Measurements from ENCODE around the gene LAMA2. TPM values are rescaled to one million over a fixed set of nuclear protein-coding genes. Genes with fewer than 3 reads are reported as not detected.

LAMA2 gene
- total RNA-seq, 4 donors from 2014 or later = 1.7 to 112 (median 19.6) TPM

DNA sequence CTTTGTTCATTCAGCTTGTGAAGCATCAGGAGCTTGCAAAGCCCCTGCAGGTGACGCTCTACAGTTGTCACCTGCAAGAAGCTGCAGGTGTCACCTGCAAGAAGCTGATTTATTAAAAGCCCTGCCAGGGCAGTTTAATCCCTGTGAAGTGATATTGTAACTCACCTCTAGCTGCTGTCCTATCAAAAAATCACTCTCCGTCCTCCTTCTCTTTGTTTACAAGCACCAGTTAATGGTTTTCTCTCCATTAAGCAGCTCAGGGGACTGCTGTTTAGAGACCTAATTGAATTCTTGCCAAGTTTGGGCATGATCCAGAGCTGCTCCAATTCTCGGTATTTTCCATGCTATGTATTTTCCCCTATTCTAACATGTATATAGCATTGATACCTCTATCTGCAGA, 481.1 kb downstream of the LAMA2 start:
- no peak for TF ChIP-seq POLR2A (IDR thresholded peaks at IDR 0.05)
- TF ChIP-seq, protein P1, sequence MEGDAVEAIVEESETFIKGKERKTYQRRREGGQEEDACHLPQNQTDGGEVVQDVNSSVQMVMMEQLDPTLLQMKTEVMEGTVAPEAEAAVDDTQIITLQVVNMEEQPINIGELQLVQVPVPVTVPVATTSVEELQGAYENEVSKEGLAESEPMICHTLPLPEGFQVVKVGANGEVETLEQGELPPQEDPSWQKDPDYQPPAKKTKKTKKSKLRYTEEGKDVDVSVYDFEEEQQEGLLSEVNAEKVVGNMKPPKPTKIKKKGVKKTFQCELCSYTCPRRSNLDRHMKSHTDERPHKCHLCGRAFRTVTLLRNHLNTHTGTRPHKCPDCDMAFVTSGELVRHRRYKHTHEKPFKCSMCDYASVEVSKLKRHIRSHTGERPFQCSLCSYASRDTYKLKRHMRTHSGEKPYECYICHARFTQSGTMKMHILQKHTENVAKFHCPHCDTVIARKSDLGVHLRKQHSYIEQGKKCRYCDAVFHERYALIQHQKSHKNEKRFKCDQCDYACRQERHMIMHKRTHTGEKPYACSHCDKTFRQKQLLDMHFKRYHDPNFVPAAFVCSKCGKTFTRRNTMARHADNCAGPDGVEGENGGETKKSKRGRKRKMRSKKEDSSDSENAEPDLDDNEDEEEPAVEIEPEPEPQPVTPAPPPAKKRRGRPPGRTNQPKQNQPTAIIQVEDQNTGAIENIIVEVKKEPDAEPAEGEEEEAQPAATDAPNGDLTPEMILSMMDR (IDR thresholded peaks at IDR 0.05) = no peak
- Histone ChIP-seq H3K27ac (no peak overlapping the region), H3K9me3 (no peaks in the 10 kb centered on the region), H3K27me3 (no peaks in the 10 kb centered on the region), H3K36me3 (no peaks in the 10 kb centered on the region), H3K4me3 (no peak overlapping the region), H3K4me1 (no peaks in the 10 kb centered on the region)
- 95 to 96% methylated on average over 3 of the region's 3 CpGs for WGBS, 2 donors
- intact Hi-C loops (cut with DNase I) = no loop called here
- DNase-seq = no peak

DNA sequence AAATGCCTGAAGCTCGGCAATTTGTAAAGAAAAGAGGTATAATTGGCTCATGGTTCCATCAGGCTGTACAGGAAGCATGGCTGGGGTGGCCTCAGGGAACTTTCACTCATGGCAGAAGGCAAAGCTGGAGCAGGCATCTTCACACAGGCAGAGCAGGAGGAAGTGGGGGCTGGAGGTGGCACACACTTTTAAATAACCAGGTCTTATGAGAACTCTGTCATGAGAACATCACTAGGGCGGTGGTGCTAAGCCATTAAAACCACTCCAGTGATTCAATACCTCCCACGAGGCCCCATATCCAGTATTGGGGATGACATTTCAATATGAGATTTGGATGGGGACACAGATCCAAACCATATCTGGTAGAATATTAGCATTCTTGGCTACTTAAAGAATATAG, 481.8 kb downstream of the LAMA2 start:
- intact Hi-C loops (cut with DNase I) = no loop called here
- TF ChIP-seq, protein P1 (IDR thresholded peaks at IDR 0.05) = no peak
- no peak for TF ChIP-seq POLR2A (IDR thresholded peaks at IDR 0.05)
- no peaks in the 10 kb centered on the region for H3K9me3 ChIP-seq
- H3K4me3 ChIP-seq = no peak overlapping the region
- no peak overlapping the region for H3K27ac ChIP-seq
- H3K27me3 ChIP-seq = no peaks in the 10 kb centered on the region
- no peaks in the 10 kb centered on the region for H3K36me3 ChIP-seq
- WGBS, 2 donors = 61 to 65% methylated on average over 3 of the region's 3 CpGs
- H3K4me1 ChIP-seq = no peaks in the 10 kb centered on the region
- DNase-seq = no peak

DNA sequence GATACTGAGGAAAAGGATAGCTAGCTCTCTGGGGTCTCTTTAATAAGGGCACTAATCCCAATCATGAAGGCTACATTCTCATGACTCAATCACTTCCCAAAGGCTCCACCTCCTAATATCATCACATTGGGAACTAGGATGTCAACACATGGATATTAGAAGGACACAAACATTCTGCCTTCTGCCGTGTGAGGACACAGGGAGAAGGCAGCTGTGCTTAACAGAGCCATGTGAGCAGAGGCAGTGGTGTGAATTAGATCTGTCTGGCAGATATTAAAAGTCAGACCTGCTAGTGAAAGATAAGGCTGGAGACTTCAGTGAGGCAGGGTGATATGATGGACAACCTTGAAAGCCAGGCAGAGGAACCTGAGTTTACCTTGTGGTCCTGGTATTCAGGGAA, 485.1 kb downstream of the LAMA2 start:
- Histone ChIP-seq H3K9me3 (no peaks in the 10 kb centered on the region), H3K27me3 (no peaks in the 10 kb centered on the region), H3K4me3 (no peak overlapping the region), H3K27ac (no peak overlapping the region), H3K36me3 (no peaks in the 10 kb centered on the region), H3K4me1 (peaks cover 0 to 6% (median 0%) of the 10 kb centered on the region in 3 donors)
- WGBS, 2 donors = 77 to 86% methylated on average over 1 of the region's 1 CpG
- intact Hi-C loops (cut with DNase I) = no loop called here
- DNase-seq = no peak
- no peak for TF ChIP-seq POLR2A (IDR thresholded peaks at IDR 0.05)
- TF ChIP-seq, protein P1 (IDR thresholded peaks at IDR 0.05) = no peak

DNA sequence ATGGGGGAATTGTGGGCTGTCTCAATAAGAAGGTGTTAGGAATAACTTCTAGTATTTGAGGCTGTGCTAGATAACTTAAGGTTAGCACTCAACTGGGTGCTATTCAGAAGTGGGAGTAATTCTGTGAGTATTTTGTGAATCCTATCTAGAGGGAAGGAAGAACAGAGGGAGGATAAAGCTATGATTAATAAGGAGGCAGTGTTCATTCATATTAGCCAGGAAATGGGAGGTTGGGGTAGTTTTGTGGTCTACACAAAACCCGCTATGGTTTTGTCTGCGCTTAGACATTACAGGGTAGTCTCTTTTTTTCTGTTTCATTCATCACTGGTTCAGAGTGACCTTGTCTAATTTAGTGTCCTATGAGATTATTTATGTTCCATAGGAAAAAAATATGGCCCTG, 486.0 kb downstream of the LAMA2 start:
- no peaks in the 10 kb centered on the region for H3K36me3 ChIP-seq
- H3K27ac ChIP-seq = no peak overlapping the region
- intact Hi-C loops (cut with DNase I) = no loop called here
- 81 to 84% methylated on average over 2 of the region's 2 CpGs for WGBS, 2 donors
- no peak for DNase-seq
- no peaks in the 10 kb centered on the region for H3K27me3 ChIP-seq
- peaks cover 0 to 6% (median 0%) of the 10 kb centered on the region in 3 donors for H3K4me1 ChIP-seq
- no peaks in the 10 kb centered on the region for H3K9me3 ChIP-seq
- TF ChIP-seq, protein P1 (IDR thresholded peaks at IDR 0.05) = no peak
- no peak for TF ChIP-seq POLR2A (IDR thresholded peaks at IDR 0.05)
- no peak overlapping the region for H3K4me3 ChIP-seq

DNA sequence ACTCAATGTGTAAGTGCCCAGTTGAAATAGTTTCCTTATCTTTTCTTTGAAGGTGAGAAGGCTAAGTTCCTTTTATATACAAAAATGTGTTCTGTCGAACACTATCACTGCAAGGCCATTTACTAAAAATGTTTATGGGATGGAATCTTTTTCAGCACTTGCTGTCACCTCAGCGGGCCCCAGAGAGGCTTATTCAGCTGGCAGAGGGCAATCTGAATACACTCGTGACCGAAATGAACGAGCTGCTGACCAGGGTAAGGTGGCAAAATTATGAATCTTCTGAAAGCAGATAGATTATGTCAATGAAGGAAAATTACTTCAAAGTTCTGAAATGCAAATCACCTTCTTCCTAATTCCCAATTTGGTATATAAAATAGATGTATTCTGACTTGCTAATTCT, 486.8 kb downstream of the LAMA2 start:
- H3K9me3 ChIP-seq = no peaks in the 10 kb centered on the region
- H3K36me3 ChIP-seq = no peaks in the 10 kb centered on the region
- no peak for DNase-seq
- H3K27ac ChIP-seq = no peak overlapping the region
- intact Hi-C loops (cut with DNase I) = no loop called here
- peaks cover 0 to 6% (median 0%) of the 10 kb centered on the region in 3 donors for H3K4me1 ChIP-seq
- 78% methylated on average over 5 of the region's 5 CpGs for WGBS, 2 donors
- H3K27me3 ChIP-seq = no peaks in the 10 kb centered on the region
- H3K4me3 ChIP-seq = no peak overlapping the region
- TF ChIP-seq POLR2A (IDR thresholded peaks at IDR 0.05) = no peak
- TF ChIP-seq, protein P1 (IDR thresholded peaks at IDR 0.05) = no peak
